Measurements from ENCODE around the gene PIR. TPM values are rescaled to one million over a fixed set of nuclear protein-coding genes. Genes with fewer than 3 reads are reported as not detected.
A peak's percentile ranks its signal among the peaks of the same experiment; 100 is the strongest.

The PIR gene
- total RNA-seq, 4 donors from 2014 or later: 32.9 to 70.2 (median 48.8) TPM

DNA sequence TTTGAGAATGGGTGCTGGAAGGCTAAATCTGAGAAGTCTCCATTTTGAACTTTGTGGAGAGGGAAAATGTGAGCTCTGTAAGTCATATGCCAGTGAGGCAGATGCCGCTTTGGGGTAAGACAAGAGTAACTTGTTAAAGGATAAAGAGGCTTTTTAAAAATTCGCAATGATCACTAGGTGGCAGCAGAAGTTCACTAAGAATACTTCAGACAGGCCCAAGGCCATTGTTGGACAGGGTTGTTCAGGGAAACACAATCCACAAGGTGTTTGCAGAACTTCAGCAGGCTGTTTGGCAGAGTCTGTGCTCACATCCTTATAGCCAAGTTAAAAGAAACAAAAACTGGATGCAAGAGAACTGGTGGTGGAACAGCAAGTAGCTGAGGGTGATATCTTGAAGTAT, 144.1 kb downstream of the PIR start:
- intact Hi-C loops (cut with DNase I): loop anchor here (10.0 kb wide), 1 partner anchor 116 kb away; no protein-coding TSS in a partner anchor

DNA sequence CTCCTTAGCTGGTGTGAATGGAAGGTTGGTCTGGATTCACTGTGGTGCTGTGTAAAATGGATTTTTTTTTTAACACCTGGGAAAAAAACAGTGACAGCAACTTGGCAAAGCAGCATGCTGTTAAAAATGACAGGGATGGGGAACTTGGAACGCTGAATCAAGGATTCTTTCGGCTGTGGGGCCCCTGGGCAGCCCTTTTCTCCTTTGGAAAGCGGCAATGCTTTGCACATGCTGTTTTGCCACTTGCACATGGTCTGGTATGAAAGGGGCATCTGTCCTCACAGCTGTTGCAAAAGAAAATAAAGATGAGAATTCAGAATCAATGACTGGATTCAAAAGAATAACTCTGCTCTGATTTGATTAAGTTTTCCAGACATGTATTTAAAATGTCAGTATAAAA, 147.2 kb downstream of the PIR start:
- intact Hi-C loops (cut with DNase I): loop anchor here (10.0 kb wide), 1 partner anchor 119 kb away; no protein-coding TSS in a partner anchor
- TF ChIP-seq, protein P1, sequence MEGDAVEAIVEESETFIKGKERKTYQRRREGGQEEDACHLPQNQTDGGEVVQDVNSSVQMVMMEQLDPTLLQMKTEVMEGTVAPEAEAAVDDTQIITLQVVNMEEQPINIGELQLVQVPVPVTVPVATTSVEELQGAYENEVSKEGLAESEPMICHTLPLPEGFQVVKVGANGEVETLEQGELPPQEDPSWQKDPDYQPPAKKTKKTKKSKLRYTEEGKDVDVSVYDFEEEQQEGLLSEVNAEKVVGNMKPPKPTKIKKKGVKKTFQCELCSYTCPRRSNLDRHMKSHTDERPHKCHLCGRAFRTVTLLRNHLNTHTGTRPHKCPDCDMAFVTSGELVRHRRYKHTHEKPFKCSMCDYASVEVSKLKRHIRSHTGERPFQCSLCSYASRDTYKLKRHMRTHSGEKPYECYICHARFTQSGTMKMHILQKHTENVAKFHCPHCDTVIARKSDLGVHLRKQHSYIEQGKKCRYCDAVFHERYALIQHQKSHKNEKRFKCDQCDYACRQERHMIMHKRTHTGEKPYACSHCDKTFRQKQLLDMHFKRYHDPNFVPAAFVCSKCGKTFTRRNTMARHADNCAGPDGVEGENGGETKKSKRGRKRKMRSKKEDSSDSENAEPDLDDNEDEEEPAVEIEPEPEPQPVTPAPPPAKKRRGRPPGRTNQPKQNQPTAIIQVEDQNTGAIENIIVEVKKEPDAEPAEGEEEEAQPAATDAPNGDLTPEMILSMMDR (IDR thresholded peaks at IDR 0.05): no peak
- no peak for TF ChIP-seq POLR2A (IDR thresholded peaks at IDR 0.05)
- 83 to 85% methylated on average over 3 of the region's 3 CpGs for WGBS, 2 donors

More for the DNA sequence above, 144.1 kb downstream of the PIR start:
- TF ChIP-seq POLR2A (IDR thresholded peaks at IDR 0.05): no peak
- TF ChIP-seq, protein P1 (IDR thresholded peaks at IDR 0.05): peak; percentile 12 to 49 (median 38)
- no peaks in the 10 kb centered on the region for H3K9me3 ChIP-seq
- peak; percentile 27 to 33 for DNase-seq
- no peaks in the 10 kb centered on the region for H3K4me1 ChIP-seq
- H3K36me3 ChIP-seq: no peaks in the 10 kb centered on the region
- no peaks in the 10 kb centered on the region for H3K27me3 ChIP-seq
- H3K27ac ChIP-seq: no peak overlapping the region
- 11 to 25% methylated on average over 2 of the region's 2 CpGs for WGBS, 2 donors
- H3K4me3 ChIP-seq (replicated peaks in 1 of 3): no peak overlapping the region

DNA sequence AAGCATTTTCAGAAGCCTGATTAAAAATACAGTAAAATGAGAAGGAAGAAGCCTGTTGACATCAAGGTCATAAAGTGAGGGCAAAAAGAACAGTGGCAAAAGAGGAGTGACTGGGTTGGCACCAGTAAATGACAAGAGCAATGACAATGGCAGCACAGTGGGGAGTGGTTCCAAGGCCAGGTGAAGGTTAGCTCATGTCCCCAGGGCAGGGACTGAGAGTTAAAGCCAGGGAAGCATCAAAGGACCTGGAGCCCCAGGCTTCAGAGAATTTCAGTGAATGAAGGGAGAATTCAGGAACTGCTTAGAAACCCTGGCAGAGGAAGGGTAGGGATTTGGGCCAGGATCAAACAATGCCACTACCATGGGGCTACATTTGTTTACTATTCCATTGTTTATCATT, 149.0 kb downstream of the PIR start:
- Histone ChIP-seq H3K9me3 (no peaks in the 10 kb centered on the region), H3K4me1 (no peaks in the 10 kb centered on the region), H3K36me3 (no peaks in the 10 kb centered on the region), H3K27ac (no peak overlapping the region), H3K27me3 (no peaks in the 10 kb centered on the region), H3K4me3 (replicated peaks in 1 of 3) (no peak overlapping the region)
- no peak for DNase-seq
- no peak for TF ChIP-seq POLR2A (IDR thresholded peaks at IDR 0.05)
- TF ChIP-seq, protein P1 (IDR thresholded peaks at IDR 0.05): no peak
- intact Hi-C loops (cut with DNase I): loop anchor here (10.0 kb wide), 1 partner anchor 121 kb away; no protein-coding TSS in a partner anchor

More for the DNA sequence above, 147.2 kb downstream of the PIR start:
- H3K27ac ChIP-seq: no peak overlapping the region
- no peaks in the 10 kb centered on the region for H3K9me3 ChIP-seq
- no peak for DNase-seq
- H3K4me3 ChIP-seq (replicated peaks in 1 of 3): no peak overlapping the region
- no peaks in the 10 kb centered on the region for H3K36me3 ChIP-seq
- H3K4me1 ChIP-seq: no peaks in the 10 kb centered on the region
- no peaks in the 10 kb centered on the region for H3K27me3 ChIP-seq

DNA sequence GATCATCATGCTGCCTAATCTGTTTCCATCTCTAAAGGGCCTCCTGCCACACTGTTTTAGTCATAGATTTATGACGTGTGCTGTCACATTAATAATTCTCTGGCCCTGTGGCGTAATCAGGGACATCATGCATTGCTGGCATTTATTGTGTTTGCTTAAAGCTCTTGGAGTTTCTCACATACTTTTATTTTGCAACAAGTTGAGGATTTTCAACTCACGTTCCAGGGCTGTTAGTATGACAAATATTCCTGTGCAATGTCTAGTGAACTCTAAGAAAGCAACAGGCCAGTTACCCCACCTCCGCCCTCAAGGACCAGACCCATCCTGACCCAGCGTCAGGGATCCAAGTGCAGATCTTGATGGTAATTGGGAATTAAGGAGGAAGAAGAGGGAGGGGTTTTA, 150.1 kb downstream of the PIR start:
- Histone ChIP-seq H3K36me3 (no peaks in the 10 kb centered on the region), H3K4me1 (no peaks in the 10 kb centered on the region), H3K4me3 (replicated peaks in 1 of 3) (no peak overlapping the region), H3K27me3 (no peaks in the 10 kb centered on the region), H3K27ac (no peak overlapping the region), H3K9me3 (no peaks in the 10 kb centered on the region)
- WGBS, 2 donors: 72 to 80% methylated on average over 4 to 5 of the region's 5 CpGs
- TF ChIP-seq POLR2A (IDR thresholded peaks at IDR 0.05): no peak
- TF ChIP-seq, protein P1 (IDR thresholded peaks at IDR 0.05): no peak
- intact Hi-C loops (cut with DNase I): loop anchor here (10.0 kb wide), 1 partner anchor 122 kb away; no protein-coding TSS in a partner anchor
- DNase-seq: no peak

DNA sequence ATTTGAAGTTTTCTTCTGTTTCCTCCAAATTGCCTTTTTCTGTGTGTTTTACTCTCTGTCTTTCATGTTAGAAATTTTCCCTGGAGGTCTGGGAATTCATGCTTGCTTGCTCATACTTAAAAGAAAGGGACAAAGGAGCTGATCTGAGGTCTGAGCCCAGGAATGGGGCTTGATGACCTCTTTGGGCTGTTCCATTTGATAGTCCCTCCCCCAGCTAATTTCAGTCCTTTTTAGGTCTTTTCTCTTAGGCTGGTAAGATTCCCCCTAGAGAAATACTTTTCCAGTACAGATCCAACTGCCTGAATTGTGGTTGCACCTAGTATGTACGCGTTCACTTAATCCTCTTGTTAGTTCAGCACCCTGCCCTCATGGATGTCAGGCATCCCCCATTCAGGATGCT, 152.3 kb downstream of the PIR start:
- H3K36me3 ChIP-seq: no peaks in the 10 kb centered on the region
- H3K4me3 ChIP-seq (replicated peaks in 1 of 3): no peak overlapping the region
- WGBS, 2 donors: 85 to 90% methylated on average over 2 of the region's 2 CpGs
- intact Hi-C loops (cut with DNase I): loop anchor here (10.0 kb wide), 1 partner anchor 124 kb away; no protein-coding TSS in a partner anchor
- H3K9me3 ChIP-seq: no peaks in the 10 kb centered on the region
- no peak for DNase-seq
- H3K27me3 ChIP-seq: no peaks in the 10 kb centered on the region
- H3K4me1 ChIP-seq: no peaks in the 10 kb centered on the region
- TF ChIP-seq, protein P1 (IDR thresholded peaks at IDR 0.05): no peak
- no peak for TF ChIP-seq POLR2A (IDR thresholded peaks at IDR 0.05)
- H3K27ac ChIP-seq: no peak overlapping the region
